Subcutaneous abdominal adipose tissue (tissue), 5 donors: ENCODE measurements around the gene MYO3A.

Source experiments
- H3K27ac ChIP-seq: one replicate; pipeline ENCODE4 v1.7.0; 2013; ENCODE audit warnings: low read depth, mild to moderate bottlenecking, inconsistent platforms, low read length, moderate library complexity
- H3K27me3 ChIP-seq, 5 donors: one replicate each; pipeline ENCODE4 v1.7.0; 2013; ENCODE audit warnings: low read length in 5 of 5, inconsistent platforms in 1 of 5; ENCODE audit not compliant: control insufficient read depth in 5 of 5, insufficient read depth in 4 of 5
- H3K36me3 ChIP-seq, 5 donors: one replicate each; pipeline ENCODE4 v1.7.0; 2013; ENCODE audit warnings: low read length in 5 of 5; ENCODE audit not compliant: control insufficient read depth in 5 of 5, insufficient read depth in 5 of 5
- H3K4me1 ChIP-seq, 5 donors: one replicate each; pipeline ENCODE4 v1.7.0; 2013; ENCODE audit warnings: low read length in 5 of 5, mild to moderate bottlenecking in 3 of 5, moderate library complexity in 1 of 5; ENCODE audit not compliant: control insufficient read depth in 5 of 5, insufficient read depth in 5 of 5
- H3K4me3 ChIP-seq, 5 donors: one replicate each; pipeline ENCODE4 v1.7.0; 2013; ENCODE audit warnings: low read length in 5 of 5, low read depth in 1 of 5
- H3K9ac ChIP-seq, 5 donors: one replicate each; pipeline ENCODE4 v1.7.0; 2013; ENCODE audit warnings: low read length in 5 of 5, mild to moderate bottlenecking in 4 of 5, moderate library complexity in 3 of 5
- H3K9me3 ChIP-seq, 5 donors: one replicate each; pipeline ENCODE4 v1.7.0; 2013; ENCODE audit warnings: low read length in 5 of 5; ENCODE audit not compliant: control insufficient read depth in 5 of 5
- donor health status: healthy.
- donor health status: healthy.
- donor health status: healthy.
- donor health status: healthy.
- donor health status: healthy.

The MYO3A gene

GRCh38 chr10:25912866-25913265 lies 21.2 kb upstream of the MYO3A start:
- H3K4me1 ChIP-seq: peaks cover 0 to 2% (median 0%) of the 10 kb centered on the region in 5 donors
- H3K27me3 ChIP-seq: no peaks in the 10 kb centered on the region
- H3K36me3 ChIP-seq: no peaks in the 10 kb centered on the region
- no peaks in the 10 kb centered on the region for H3K9me3 ChIP-seq
- no peak overlapping the region for H3K4me3 ChIP-seq
- H3K9ac ChIP-seq: no peak overlapping the region
- no peak overlapping the region for H3K27ac ChIP-seq

- no peak overlapping the region for H3K27ac ChIP-seq
- H3K4me1 ChIP-seq: peaks cover 0 to 2% (median 0%) of the 10 kb centered on the region in 5 donors
- no peaks in the 10 kb centered on the region for H3K9me3 ChIP-seq
- H3K9ac ChIP-seq: no peak overlapping the region
- no peak overlapping the region for H3K4me3 ChIP-seq
- no peaks in the 10 kb centered on the region for H3K27me3 ChIP-seq
- H3K36me3 ChIP-seq: no peaks in the 10 kb centered on the region
Measured at GRCh38 chr10:25914776-25915175, 19.3 kb upstream of the MYO3A start.

- Histone ChIP-seq H3K4me3 (peak overlapping the region; percentile 46 to 83 (median 57)), H3K36me3 (no peaks in the 10 kb centered on the region), H3K4me1 (peaks cover 0 to 16% (median 13%) of the 10 kb centered on the region in 5 donors), H3K27me3 (peaks cover 16 to 29% (median 21%) of the 10 kb centered on the region in 5 donors), H3K9me3 (no peaks in the 10 kb centered on the region), H3K27ac (no peak overlapping the region), H3K9ac (no peak overlapping the region)
Measured at GRCh38 chr10:25934621-25935139, 651 bp downstream of the MYO3A start.

- Histone ChIP-seq H3K27me3 (peaks cover 15 to 28% (median 19%) of the 10 kb centered on the region in 5 donors), H3K9me3 (no peaks in the 10 kb centered on the region), H3K4me3 (no peak overlapping the region), H3K9ac (no peak overlapping the region), H3K27ac (no peak overlapping the region), H3K4me1 (peaks cover 0 to 16% (median 13%) of the 10 kb centered on the region in 5 donors), H3K36me3 (no peaks in the 10 kb centered on the region)
Measured at GRCh38 chr10:25938405-25938804, 4.4 kb downstream of the MYO3A start.

GRCh38 chr10:25944771-25945170 lies 10.7 kb downstream of the MYO3A start:
- Histone ChIP-seq H3K36me3 (no peaks in the 10 kb centered on the region), H3K27me3 (no peaks in the 10 kb centered on the region), H3K9me3 (peaks cover 0 to 4% (median 3%) of the 10 kb centered on the region in 5 donors), H3K4me3 (no peak overlapping the region), H3K27ac (no peak overlapping the region), H3K4me1 (no peaks in the 10 kb centered on the region), H3K9ac (no peak overlapping the region)

- Histone ChIP-seq H3K27ac (no peak overlapping the region), H3K9ac (no peak overlapping the region), H3K36me3 (no peaks in the 10 kb centered on the region)
Measured at GRCh38 chr10:25952857-25953256, 18.8 kb downstream of the MYO3A start.

GRCh38 chr10:25954851-25955250 lies 20.8 kb downstream of the MYO3A start:
- Histone ChIP-seq H3K36me3 (no peaks in the 10 kb centered on the region), H3K27me3 (no peaks in the 10 kb centered on the region), H3K27ac (no peak overlapping the region), H3K9me3 (peaks cover 0 to 5% (median 4%) of the 10 kb centered on the region in 5 donors), H3K4me1 (no peaks in the 10 kb centered on the region), H3K9ac (no peak overlapping the region), H3K4me3 (no peak overlapping the region)

More at GRCh38 chr10:25952857-25953256, 18.8 kb downstream of the MYO3A start:
- Histone ChIP-seq H3K4me3 (no peak overlapping the region), H3K9me3 (peaks cover 0 to 5% (median 4%) of the 10 kb centered on the region in 5 donors), H3K4me1 (no peaks in the 10 kb centered on the region), H3K27me3 (no peaks in the 10 kb centered on the region)

- H3K27ac ChIP-seq: no peak overlapping the region
Measured at GRCh38 chr10:25959540-25960232, 25.7 kb downstream of the MYO3A start.

GRCh38 chr10:25965584-25965983 lies 31.6 kb downstream of the MYO3A start:
- Histone ChIP-seq H3K9ac (no peak overlapping the region), H3K9me3 (no peaks in the 10 kb centered on the region), H3K36me3 (no peaks in the 10 kb centered on the region), H3K27me3 (peaks cover 0 to 6% (median 0%) of the 10 kb centered on the region in 5 donors), H3K27ac (no peak overlapping the region), H3K4me1 (no peaks in the 10 kb centered on the region), H3K4me3 (no peak overlapping the region)

More at GRCh38 chr10:25959540-25960232, 25.7 kb downstream of the MYO3A start:
- no peak overlapping the region for H3K9ac ChIP-seq
- no peaks in the 10 kb centered on the region for H3K27me3 ChIP-seq
- H3K4me1 ChIP-seq: no peaks in the 10 kb centered on the region
- H3K36me3 ChIP-seq: no peaks in the 10 kb centered on the region
- H3K9me3 ChIP-seq: peaks cover 0 to 5% (median 4%) of the 10 kb centered on the region in 5 donors
- H3K4me3 ChIP-seq: no peak overlapping the region

- Histone ChIP-seq H3K27me3 (peaks cover 0 to 6% (median 0%) of the 10 kb centered on the region in 5 donors), H3K9ac (no peak overlapping the region), H3K27ac (no peak overlapping the region), H3K4me1 (no peaks in the 10 kb centered on the region), H3K9me3 (no peaks in the 10 kb centered on the region), H3K36me3 (no peaks in the 10 kb centered on the region), H3K4me3 (no peak overlapping the region)
Measured at GRCh38 chr10:25966844-25967243, 32.8 kb downstream of the MYO3A start.
